ENCODE data around the gene ZDHHC13.

DNA sequence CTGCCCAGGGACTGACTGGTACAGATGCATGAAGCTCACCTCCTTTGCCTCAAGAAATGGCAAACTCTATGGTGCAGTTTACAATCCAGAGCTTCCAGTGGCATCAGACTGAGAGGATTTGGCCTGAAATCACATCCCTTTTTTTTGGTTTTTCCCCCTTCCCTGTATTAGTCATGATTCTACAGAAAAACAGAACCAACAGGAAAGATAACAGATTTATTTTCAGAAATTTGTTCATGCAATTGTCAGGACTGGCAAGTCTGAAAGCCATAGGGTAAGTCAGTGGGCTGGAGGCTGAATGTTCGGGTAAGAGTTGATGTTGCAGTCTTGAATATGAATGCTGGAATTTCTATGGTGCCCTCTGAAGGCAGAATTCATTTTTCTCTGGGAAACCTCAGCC lies 12.0 kb upstream of the ZDHHC13 start:
- TF ChIP-seq, protein P1, sequence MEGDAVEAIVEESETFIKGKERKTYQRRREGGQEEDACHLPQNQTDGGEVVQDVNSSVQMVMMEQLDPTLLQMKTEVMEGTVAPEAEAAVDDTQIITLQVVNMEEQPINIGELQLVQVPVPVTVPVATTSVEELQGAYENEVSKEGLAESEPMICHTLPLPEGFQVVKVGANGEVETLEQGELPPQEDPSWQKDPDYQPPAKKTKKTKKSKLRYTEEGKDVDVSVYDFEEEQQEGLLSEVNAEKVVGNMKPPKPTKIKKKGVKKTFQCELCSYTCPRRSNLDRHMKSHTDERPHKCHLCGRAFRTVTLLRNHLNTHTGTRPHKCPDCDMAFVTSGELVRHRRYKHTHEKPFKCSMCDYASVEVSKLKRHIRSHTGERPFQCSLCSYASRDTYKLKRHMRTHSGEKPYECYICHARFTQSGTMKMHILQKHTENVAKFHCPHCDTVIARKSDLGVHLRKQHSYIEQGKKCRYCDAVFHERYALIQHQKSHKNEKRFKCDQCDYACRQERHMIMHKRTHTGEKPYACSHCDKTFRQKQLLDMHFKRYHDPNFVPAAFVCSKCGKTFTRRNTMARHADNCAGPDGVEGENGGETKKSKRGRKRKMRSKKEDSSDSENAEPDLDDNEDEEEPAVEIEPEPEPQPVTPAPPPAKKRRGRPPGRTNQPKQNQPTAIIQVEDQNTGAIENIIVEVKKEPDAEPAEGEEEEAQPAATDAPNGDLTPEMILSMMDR (IDR thresholded peaks at IDR 0.05): no peak
- TF ChIP-seq POLR2A (IDR thresholded peaks at IDR 0.05): no peak

Data from testis (tissue), 2 donors.